ENCODE data around the gene DDN. TPM values are rescaled to one million over a fixed set of nuclear protein-coding genes. Genes with fewer than 3 reads are reported as not detected.

DDN gene
- total RNA-seq, 1 donor from 2014 or later: 6.4 TPM

DNA sequence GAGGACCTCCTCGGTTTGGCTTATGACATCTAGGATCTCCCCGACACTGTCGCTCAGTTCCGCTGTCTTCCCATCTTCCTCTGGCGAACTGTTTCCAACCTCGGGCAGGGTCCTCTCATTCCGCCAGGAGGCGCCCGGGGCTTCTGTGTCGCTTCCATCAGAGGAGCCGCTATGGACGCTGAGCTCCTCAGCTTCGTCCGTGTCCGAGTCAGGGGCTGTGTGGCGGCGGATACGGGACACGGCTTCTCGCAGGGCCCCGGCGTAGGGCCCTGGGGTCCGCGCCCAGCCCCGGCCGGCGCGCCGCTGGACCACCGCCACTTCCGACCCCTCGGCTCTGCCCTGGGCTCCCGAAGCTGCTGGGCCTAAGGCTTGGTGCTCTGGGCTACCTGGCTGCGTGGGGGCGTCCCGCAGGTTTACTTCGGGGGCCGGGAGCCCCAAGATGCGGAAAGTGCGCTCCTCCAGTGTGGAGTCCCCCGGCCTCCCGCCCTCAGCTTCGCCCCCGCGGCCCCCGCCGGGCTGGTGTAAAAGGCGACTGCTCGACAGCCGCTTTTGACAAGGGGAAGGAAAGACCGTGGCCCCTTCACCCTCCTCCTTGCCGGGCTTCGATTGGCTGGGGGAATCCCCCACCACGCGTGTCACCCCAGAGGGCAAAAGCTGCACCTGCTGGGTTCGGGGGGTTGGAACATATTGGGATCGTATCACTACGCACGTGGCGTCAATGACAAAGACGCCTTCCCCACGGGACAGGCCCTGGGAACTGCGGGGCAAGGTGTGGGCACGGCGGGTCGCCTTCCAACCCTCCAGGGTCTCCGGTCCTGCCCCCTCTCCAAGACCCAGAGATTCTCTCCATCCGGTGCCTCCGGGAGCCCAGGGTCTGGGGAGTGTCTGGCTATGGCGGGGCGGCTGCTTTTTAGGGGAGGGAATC is 2.1 kb downstream of the DDN start:
- H3K36me3 Mint-ChIP-seq (ENCODE audit: unreplicated experiment): peaks cover 6% of the 10 kb centered on the region
- TF ChIP-seq, protein P1, sequence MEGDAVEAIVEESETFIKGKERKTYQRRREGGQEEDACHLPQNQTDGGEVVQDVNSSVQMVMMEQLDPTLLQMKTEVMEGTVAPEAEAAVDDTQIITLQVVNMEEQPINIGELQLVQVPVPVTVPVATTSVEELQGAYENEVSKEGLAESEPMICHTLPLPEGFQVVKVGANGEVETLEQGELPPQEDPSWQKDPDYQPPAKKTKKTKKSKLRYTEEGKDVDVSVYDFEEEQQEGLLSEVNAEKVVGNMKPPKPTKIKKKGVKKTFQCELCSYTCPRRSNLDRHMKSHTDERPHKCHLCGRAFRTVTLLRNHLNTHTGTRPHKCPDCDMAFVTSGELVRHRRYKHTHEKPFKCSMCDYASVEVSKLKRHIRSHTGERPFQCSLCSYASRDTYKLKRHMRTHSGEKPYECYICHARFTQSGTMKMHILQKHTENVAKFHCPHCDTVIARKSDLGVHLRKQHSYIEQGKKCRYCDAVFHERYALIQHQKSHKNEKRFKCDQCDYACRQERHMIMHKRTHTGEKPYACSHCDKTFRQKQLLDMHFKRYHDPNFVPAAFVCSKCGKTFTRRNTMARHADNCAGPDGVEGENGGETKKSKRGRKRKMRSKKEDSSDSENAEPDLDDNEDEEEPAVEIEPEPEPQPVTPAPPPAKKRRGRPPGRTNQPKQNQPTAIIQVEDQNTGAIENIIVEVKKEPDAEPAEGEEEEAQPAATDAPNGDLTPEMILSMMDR (IDR thresholded peaks at IDR 0.05; ENCODE audit: partially characterized antibody, unreplicated experiment): peak; percentile 66
- DNase-seq: peak; percentile 93
- peaks cover 19% of the 10 kb centered on the region for H3K4me1 Mint-ChIP-seq (ENCODE audit: low read depth, unreplicated experiment)
- H3K27me3 Mint-ChIP-seq (ENCODE audit: unreplicated experiment): peaks cover 25% of the 10 kb centered on the region
- H3K4me3 Mint-ChIP-seq (ENCODE audit: unreplicated experiment): peak overlapping the region; percentile 42
- H3K9me3 Mint-ChIP-seq (ENCODE audit: unreplicated experiment): peaks cover 16% of the 10 kb centered on the region
- no peak overlapping the region for H3K27ac Mint-ChIP-seq (ENCODE audit: unreplicated experiment)

DNA sequence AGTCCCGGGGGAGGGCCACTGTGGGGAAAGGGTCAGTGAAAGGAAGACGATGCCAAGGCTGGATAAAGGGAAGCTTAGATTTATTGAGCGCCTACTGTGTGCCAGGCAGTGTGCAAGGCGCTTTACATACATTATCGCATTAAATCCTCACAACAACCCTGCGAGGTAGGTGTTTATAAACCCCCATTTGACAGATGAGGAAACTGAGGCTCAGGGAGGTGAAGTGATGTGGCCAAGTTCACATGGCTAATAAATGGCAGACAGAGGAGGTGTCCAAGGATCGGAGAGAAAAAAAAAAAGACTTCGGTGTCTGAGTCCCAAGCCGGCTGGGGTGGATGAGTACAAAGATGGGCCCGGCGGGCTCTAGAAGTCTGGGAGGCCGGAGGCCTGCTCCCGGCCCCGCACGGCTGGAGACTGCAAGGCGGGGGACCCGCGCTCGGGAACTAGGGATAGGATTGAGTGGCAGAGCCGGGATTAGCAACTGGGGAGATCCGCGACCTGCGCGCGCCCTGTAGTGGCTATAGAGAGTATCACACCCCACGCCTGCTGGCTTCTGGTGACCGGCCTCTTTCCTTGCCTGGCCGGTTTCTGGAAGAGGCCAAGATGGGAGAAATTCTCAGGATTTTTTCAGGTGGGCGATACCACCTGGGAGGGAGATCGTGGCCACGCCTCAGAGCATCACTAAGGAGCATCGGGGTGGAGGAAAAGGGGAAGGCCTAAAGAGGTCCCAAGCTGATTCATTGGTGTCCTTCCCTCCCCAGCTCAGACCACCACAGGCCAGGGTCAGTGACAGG is 3.9 kb downstream of the DDN start:
- Mint-ChIP-seq H3K4me1 (ENCODE audit: low read depth, unreplicated experiment) (peaks cover 11% of the 10 kb centered on the region), H3K9me3 (ENCODE audit: unreplicated experiment) (peaks cover 9% of the 10 kb centered on the region), H3K36me3 (ENCODE audit: unreplicated experiment) (peaks cover 6% of the 10 kb centered on the region), H3K27ac (ENCODE audit: unreplicated experiment) (no peak overlapping the region), H3K4me3 (ENCODE audit: unreplicated experiment) (peak overlapping the region; percentile 46), H3K27me3 (ENCODE audit: unreplicated experiment) (peaks cover 14% of the 10 kb centered on the region)
- TF ChIP-seq, protein P1 (IDR thresholded peaks at IDR 0.05; ENCODE audit: partially characterized antibody, unreplicated experiment): peak; percentile 80
- DNase-seq: peak; percentile 91

DNA sequence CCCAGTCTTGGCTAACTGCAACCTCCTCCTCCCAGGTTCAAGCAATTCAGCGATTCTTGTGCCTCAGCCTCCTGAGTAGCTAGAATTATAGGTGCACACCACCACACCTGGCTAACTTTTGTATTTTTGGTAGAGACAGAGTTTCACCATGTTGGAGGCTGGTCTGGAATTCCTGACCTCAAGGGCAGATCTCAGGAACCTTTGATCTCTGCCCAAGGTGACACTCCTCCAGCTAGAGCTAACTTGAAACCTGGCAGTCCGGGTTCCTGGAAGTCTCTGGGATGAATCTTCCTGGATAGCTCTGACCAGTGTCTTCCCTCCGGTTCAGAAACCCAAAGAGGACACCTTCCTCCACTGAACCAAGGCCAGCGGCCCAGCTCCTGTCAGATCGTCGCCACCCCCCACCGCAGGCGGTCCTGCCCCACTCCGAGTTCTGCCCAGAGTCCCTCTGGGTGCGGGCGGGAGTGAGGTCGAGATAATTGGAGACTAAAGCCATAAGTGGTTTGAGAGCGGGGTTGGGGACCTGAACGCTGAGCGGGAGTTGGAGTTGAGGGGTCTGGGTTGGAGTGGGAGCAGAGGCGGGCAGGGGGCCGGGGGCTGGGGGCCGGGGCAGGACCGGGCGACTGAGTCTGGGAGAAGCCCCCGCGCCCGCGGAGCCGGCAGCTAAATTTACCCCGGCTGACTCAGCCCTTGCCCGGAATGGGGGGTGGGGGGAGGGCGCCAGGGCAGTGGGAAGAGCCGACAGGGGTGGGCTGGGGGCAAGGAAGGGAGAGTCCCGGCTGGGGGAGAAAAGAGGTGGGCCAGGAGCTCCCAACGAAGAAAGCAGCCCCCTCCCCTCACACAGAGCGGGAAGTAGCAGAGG is 4.7 kb downstream of the DDN start:
- Mint-ChIP-seq H3K27ac (ENCODE audit: unreplicated experiment) (no peak overlapping the region), H3K27me3 (ENCODE audit: unreplicated experiment) (peaks cover 10% of the 10 kb centered on the region), H3K4me1 (ENCODE audit: low read depth, unreplicated experiment) (peaks cover 5% of the 10 kb centered on the region), H3K9me3 (ENCODE audit: unreplicated experiment) (peaks cover 7% of the 10 kb centered on the region), H3K4me3 (ENCODE audit: unreplicated experiment) (no peak overlapping the region), H3K36me3 (ENCODE audit: unreplicated experiment) (peaks cover 6% of the 10 kb centered on the region)
- no peak for DNase-seq
- TF ChIP-seq, protein P1 (IDR thresholded peaks at IDR 0.05; ENCODE audit: partially characterized antibody, unreplicated experiment): no peak

DNA sequence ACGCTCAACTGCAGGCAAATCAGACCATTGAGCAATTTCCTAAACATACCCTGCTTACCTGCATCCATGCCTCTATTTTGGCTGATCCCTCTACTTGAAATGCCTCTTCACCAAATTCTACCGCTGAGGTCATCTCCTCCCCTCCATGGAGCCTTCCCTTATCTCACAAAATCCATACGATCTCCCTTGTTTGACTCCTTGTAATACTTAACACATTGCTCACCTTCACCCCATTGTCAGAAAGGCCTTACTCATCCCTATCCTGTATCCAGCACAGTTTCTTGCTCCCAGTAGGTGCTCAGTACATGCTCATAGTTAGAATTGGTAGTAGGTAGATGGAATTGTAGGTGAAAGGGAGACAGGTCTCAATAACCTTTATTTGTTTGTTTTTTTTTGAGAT is 5.4 kb downstream of the DDN start:
- no peak overlapping the region for H3K27ac Mint-ChIP-seq (ENCODE audit: unreplicated experiment)
- H3K9me3 Mint-ChIP-seq (ENCODE audit: unreplicated experiment): peaks cover 9% of the 10 kb centered on the region
- peaks cover 6% of the 10 kb centered on the region for H3K36me3 Mint-ChIP-seq (ENCODE audit: unreplicated experiment)
- TF ChIP-seq, protein P1 (IDR thresholded peaks at IDR 0.05; ENCODE audit: partially characterized antibody, unreplicated experiment): no peak
- H3K4me1 Mint-ChIP-seq (ENCODE audit: low read depth, unreplicated experiment): peaks cover 5% of the 10 kb centered on the region
- H3K27me3 Mint-ChIP-seq (ENCODE audit: unreplicated experiment): peaks cover 12% of the 10 kb centered on the region
- no peak for DNase-seq
- H3K4me3 Mint-ChIP-seq (ENCODE audit: unreplicated experiment): no peak overlapping the region
